ENCODE measurements around the gene DISC1.
"Not testable (repeated sequence)": the region's sequence is repeated elsewhere in the genome, so short reads cannot be mapped to it uniquely, and the experiment has no call there.

DISC1 gene

GRCh38 chr1:231964241-231964640, 337.7 kb downstream of the DISC1 start:
- TF ChIP-seq CTCF (IDR thresholded peaks at IDR 0.05; ENCODE audit: low read length, missing control alignments) = no peak
- H3K4me3 ChIP-seq (replicated peaks; ENCODE audit: low read depth, low read length) = no peak overlapping the region
- DNase-seq (ENCODE audit: low read depth) = no peak

- DNase-seq (ENCODE audit: low read depth) = no peak
- no peak overlapping the region for H3K4me3 ChIP-seq (replicated peaks; ENCODE audit: low read depth, low read length)
- no peak for TF ChIP-seq CTCF (IDR thresholded peaks at IDR 0.05; ENCODE audit: low read length, missing control alignments)
Measured at GRCh38 chr1:231964961-231965360, 338.4 kb downstream of the DISC1 start.

- no peak overlapping the region for H3K4me3 ChIP-seq (replicated peaks; ENCODE audit: low read depth, low read length)
- TF ChIP-seq CTCF (IDR thresholded peaks at IDR 0.05; ENCODE audit: low read length, missing control alignments) = no peak
- no peak for DNase-seq (ENCODE audit: low read depth)
Measured at GRCh38 chr1:231965615-231966014, 339.0 kb downstream of the DISC1 start.

GRCh38 chr1:231966983-231967382, 340.4 kb downstream of the DISC1 start:
- no peak for DNase-seq (ENCODE audit: low read depth)
- no peak for TF ChIP-seq CTCF (IDR thresholded peaks at IDR 0.05; ENCODE audit: low read length, missing control alignments)

GRCh38 chr1:231969076-231969475, 342.5 kb downstream of the DISC1 start:
- no peak for DNase-seq (ENCODE audit: low read depth)
- H3K4me3 ChIP-seq (replicated peaks; ENCODE audit: low read depth, low read length) = no peak overlapping the region
- TF ChIP-seq CTCF (IDR thresholded peaks at IDR 0.05; ENCODE audit: low read length, missing control alignments) = no peak

More at GRCh38 chr1:231966983-231967382, 340.4 kb downstream of the DISC1 start:
- H3K4me3 ChIP-seq (replicated peaks; ENCODE audit: low read depth, low read length) = no peak overlapping the region

GRCh38 chr1:231969761-231970160, 343.2 kb downstream of the DISC1 start:
- not testable (repeated sequence) for DNase-seq (ENCODE audit: low read depth); H3K4me3 ChIP-seq (replicated peaks; ENCODE audit: low read depth, low read length)

- no peak for TF ChIP-seq CTCF (IDR thresholded peaks at IDR 0.05; ENCODE audit: low read length, missing control alignments)
- no peak for DNase-seq (ENCODE audit: low read depth)
- H3K4me3 ChIP-seq (replicated peaks; ENCODE audit: low read depth, low read length) = no peak overlapping the region
Measured at GRCh38 chr1:231970684-231971083, 344.1 kb downstream of the DISC1 start.
